ENCODE data around the gene HDGF. TPM values are rescaled to one million over a fixed set of nuclear protein-coding genes. Genes with fewer than 3 reads are reported as not detected.

The HDGF gene
- total and polyA plus RNA-seq, 2 experiments from 2014 or later: 106 to 251 TPM

DNA sequence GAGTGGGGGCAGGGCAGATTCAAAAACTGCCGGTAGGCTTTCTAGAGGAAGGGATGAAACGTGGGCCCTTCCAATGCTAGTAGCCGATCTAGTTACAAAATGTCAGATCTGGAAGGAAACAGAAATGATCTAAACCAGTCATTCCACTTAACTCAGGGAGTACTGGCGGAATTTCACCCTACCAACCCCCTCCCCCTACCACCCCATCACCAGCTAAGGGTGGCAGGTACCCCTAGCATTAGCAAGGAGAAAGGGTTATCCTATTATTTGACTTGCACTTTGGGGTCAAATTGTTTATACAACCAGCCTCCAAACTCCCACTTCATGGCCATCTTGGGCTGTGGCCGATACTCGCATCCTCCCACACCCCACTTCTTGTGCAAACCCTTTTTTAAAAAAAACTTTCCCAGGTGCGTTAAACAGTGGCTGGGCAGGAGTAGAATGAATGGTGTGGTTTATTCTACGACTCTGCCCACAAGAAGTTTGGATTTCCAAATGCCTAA, 9.9 kb downstream of the HDGF start:
- Mint-ChIP-seq H3K9me3 (no peaks in the 10 kb centered on the region; the same call in 2 of the 3 replicates), H3K36me3 (ENCODE audit: low read depth) (peaks cover 58% of the 10 kb centered on the region), H3K27me3 (ENCODE audit: insufficient read depth, low read depth, poor library complexity) (peaks cover 32% of the 10 kb centered on the region), H3K27ac (peak overlapping the region; percentile 99), H3K4me3 (peak overlapping the region; percentile 98), H3K4me1 (peaks cover 34% of the 10 kb centered on the region)
- peak overlapping the region; percentile 60 for H3K4me2 ChIP-seq
- peaks cover 25% of the 10 kb centered on the region for H3K79me2 ChIP-seq (replicated peaks; ENCODE audit: insufficient read depth)
- H3K27me3 ChIP-seq (ENCODE audit: insufficient read depth): no peaks in the 10 kb centered on the region
- TF ChIP-seq ZNF462 (CRISPR knock-in tag; IDR thresholded peaks at IDR 0.05) (no peak), ZNF114 (CRISPR knock-in tag; IDR thresholded peaks at IDR 0.05) (no peak), EZH2phosphoT487 (IDR thresholded peaks at IDR 0.05; ENCODE audit: unreplicated experiment) (no peak), NANOG (IDR thresholded peaks at IDR 0.05; ENCODE audit: borderline replicate concordance) (no peak), EZH2 (IDR thresholded peaks at IDR 0.05; ENCODE audit: low read depth, unreplicated experiment) (no peak), STAT1 (IDR thresholded peaks at IDR 0.05; ENCODE audit: unreplicated experiment) (no peak), ZNF331 (CRISPR knock-in tag; IDR thresholded peaks at IDR 0.05; ENCODE audit: low read depth) (no peak), JUNB (IDR thresholded peaks at IDR 0.05; ENCODE audit: unreplicated experiment) (no peak)
- TF ChIP-seq, protein P1, sequence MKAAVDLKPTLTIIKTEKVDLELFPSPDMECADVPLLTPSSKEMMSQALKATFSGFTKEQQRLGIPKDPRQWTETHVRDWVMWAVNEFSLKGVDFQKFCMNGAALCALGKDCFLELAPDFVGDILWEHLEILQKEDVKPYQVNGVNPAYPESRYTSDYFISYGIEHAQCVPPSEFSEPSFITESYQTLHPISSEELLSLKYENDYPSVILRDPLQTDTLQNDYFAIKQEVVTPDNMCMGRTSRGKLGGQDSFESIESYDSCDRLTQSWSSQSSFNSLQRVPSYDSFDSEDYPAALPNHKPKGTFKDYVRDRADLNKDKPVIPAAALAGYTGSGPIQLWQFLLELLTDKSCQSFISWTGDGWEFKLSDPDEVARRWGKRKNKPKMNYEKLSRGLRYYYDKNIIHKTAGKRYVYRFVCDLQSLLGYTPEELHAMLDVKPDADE (IDR thresholded peaks at IDR 0.05): no peak
- TF ChIP-seq, protein P2, sequence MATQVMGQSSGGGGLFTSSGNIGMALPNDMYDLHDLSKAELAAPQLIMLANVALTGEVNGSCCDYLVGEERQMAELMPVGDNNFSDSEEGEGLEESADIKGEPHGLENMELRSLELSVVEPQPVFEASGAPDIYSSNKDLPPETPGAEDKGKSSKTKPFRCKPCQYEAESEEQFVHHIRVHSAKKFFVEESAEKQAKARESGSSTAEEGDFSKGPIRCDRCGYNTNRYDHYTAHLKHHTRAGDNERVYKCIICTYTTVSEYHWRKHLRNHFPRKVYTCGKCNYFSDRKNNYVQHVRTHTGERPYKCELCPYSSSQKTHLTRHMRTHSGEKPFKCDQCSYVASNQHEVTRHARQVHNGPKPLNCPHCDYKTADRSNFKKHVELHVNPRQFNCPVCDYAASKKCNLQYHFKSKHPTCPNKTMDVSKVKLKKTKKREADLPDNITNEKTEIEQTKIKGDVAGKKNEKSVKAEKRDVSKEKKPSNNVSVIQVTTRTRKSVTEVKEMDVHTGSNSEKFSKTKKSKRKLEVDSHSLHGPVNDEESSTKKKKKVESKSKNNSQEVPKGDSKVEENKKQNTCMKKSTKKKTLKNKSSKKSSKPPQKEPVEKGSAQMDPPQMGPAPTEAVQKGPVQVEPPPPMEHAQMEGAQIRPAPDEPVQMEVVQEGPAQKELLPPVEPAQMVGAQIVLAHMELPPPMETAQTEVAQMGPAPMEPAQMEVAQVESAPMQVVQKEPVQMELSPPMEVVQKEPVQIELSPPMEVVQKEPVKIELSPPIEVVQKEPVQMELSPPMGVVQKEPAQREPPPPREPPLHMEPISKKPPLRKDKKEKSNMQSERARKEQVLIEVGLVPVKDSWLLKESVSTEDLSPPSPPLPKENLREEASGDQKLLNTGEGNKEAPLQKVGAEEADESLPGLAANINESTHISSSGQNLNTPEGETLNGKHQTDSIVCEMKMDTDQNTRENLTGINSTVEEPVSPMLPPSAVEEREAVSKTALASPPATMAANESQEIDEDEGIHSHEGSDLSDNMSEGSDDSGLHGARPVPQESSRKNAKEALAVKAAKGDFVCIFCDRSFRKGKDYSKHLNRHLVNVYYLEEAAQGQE (IDR thresholded peaks at IDR 0.05; ENCODE audit: unreplicated experiment): no peak
- TF ChIP-seq, protein P3, sequence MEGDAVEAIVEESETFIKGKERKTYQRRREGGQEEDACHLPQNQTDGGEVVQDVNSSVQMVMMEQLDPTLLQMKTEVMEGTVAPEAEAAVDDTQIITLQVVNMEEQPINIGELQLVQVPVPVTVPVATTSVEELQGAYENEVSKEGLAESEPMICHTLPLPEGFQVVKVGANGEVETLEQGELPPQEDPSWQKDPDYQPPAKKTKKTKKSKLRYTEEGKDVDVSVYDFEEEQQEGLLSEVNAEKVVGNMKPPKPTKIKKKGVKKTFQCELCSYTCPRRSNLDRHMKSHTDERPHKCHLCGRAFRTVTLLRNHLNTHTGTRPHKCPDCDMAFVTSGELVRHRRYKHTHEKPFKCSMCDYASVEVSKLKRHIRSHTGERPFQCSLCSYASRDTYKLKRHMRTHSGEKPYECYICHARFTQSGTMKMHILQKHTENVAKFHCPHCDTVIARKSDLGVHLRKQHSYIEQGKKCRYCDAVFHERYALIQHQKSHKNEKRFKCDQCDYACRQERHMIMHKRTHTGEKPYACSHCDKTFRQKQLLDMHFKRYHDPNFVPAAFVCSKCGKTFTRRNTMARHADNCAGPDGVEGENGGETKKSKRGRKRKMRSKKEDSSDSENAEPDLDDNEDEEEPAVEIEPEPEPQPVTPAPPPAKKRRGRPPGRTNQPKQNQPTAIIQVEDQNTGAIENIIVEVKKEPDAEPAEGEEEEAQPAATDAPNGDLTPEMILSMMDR (conservative IDR thresholded peaks at IDR 0.05; ENCODE audit: low read depth in 2 of 2): no peak
- peaks cover 25% of the 10 kb centered on the region for H3F3A ChIP-seq (replicated peaks; ENCODE audit: low read depth)
- H3K9me2 ChIP-seq (ENCODE audit: insufficient read depth): no peaks in the 10 kb centered on the region
- peak overlapping the region; percentile 84 for H3K27ac ChIP-seq (ENCODE audit: low read depth)
- DNase-seq (ENCODE audit: low spot score) (no peak), ATAC-seq (peak; percentile 1)
- peaks cover 5% of the 10 kb centered on the region; the same call in 1 of the 2 replicates for H3K36me3 ChIP-seq (ENCODE audit: insufficient read depth)
- H3K4me1 ChIP-seq (ENCODE audit: insufficient read depth): peaks cover 40% of the 10 kb centered on the region
- no peak overlapping the region for H2AFZ ChIP-seq
- H4K20me1 ChIP-seq (replicated peaks; ENCODE audit: insufficient read depth): peaks cover 9% of the 10 kb centered on the region
- H3K4me3 ChIP-seq: peak overlapping the region; percentile 36

Measured in GM23338 (cell line).